GM12872 (cell line): ENCODE measurements around the gene CNPY1.

Experiments used
- TF ChIP-seq, protein P1 (sequence below): IDR thresholded peaks from 3 replicates; pipeline ENCODE4 v1.5.1; 2011; ENCODE audit warnings: low read depth, mild to moderate bottlenecking, low read length, moderate library complexity; ENCODE audit not compliant: insufficient read depth

CNPY1 gene

GRCh38 chr7:155584261-155584660 lies 37.9 kb upstream of the CNPY1 start:
- TF ChIP-seq, protein P1, sequence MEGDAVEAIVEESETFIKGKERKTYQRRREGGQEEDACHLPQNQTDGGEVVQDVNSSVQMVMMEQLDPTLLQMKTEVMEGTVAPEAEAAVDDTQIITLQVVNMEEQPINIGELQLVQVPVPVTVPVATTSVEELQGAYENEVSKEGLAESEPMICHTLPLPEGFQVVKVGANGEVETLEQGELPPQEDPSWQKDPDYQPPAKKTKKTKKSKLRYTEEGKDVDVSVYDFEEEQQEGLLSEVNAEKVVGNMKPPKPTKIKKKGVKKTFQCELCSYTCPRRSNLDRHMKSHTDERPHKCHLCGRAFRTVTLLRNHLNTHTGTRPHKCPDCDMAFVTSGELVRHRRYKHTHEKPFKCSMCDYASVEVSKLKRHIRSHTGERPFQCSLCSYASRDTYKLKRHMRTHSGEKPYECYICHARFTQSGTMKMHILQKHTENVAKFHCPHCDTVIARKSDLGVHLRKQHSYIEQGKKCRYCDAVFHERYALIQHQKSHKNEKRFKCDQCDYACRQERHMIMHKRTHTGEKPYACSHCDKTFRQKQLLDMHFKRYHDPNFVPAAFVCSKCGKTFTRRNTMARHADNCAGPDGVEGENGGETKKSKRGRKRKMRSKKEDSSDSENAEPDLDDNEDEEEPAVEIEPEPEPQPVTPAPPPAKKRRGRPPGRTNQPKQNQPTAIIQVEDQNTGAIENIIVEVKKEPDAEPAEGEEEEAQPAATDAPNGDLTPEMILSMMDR, result no peak

DNA sequence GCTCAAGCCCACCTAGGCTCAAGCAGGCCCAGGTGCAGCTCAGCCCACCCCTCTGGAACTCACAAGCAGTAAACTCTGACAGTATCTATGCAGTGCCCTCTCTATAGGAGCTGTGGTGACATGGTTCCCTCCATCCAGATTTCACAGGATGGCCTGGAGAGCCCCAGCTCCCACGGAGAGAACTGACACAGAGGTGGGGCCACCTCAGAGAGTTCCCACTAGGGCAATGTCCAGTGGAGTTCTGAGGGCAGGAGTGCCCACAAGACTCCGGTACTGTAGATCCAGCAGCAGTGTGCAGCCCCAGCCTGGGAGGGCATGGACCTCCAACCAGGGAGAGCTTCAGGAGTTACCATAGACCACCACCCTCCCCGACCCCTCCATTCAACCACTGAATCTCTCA lies 37.3 kb upstream of the CNPY1 start:
- TF ChIP-seq, protein P1, result no peak

- TF ChIP-seq, protein P1, result no peak
Measured at GRCh38 chr7:155581954-155582353, 35.6 kb upstream of the CNPY1 start.

GRCh38 chr7:155581107-155581830 lies 34.9 kb upstream of the CNPY1 start:
- TF ChIP-seq, protein P1, result no peak

- TF ChIP-seq, protein P1, result no peak
Measured at GRCh38 chr7:155580367-155580766, 34.0 kb upstream of the CNPY1 start.

DNA sequence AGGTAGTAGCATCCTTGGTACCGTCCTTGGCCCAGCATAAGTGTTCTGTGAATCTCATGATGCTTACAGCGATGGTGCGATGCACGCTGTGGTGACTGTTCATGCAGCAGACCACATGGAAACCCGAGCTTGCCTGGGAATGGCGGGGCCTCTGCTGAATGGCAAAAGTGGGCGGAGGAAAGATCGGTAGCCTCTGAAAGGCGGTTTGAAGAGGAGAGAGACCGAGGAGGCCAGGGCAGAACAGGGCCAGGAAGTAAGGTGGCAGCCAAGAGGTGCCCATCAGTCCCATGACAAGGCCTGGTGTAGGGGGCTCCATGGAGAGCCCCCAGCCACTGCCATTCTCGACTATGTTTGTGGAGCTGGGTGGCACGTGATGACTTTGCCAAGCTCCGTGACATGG lies 33.2 kb upstream of the CNPY1 start:
- TF ChIP-seq, protein P1, result no peak

- TF ChIP-seq, protein P1, result no peak
Measured at GRCh38 chr7:155578016-155578415, 31.7 kb upstream of the CNPY1 start.
